K562 (cell line): ENCODE data around the gene KNG1. TPM values are rescaled to one million over a fixed set of nuclear protein-coding genes. Genes with fewer than 3 reads are reported as not detected.

Experiments
- CBFA2T3 ChIP-seq: fragments of 450-650 bp; IDR thresholded peaks from 2 replicates; pipeline ENCODE4 v1.6.1; 2017
- CREB1 ChIP-seq, 2 experiments: sonication (generic) in 1 of 2; formaldehyde crosslinking in 1 of 2; IDR thresholded peaks; 2 replicates each; pipeline versions ENCODE4 v1.6.1 to v1.8.0; 2012 to 2022; ENCODE audit warnings: inconsistent platforms in 1 of 2, mild to moderate bottlenecking in 1 of 2, missing genetic modification reagents in 1 of 2, moderate library complexity in 1 of 2
- L3MBTL2 ChIP-seq: fragments of 450-650 bp; IDR thresholded peaks from 2 replicates; pipeline ENCODE4 v1.6.1; 2016; ENCODE audit warnings: mild to moderate bottlenecking, moderate library complexity
- NCOR1 ChIP-seq: fragments of 450-650 bp; IDR thresholded peaks from 2 replicates; pipeline ENCODE4 v1.6.1; 2016; ENCODE audit warnings: mild to moderate bottlenecking, moderate library complexity
- POLR2AphosphoS5 ChIP-seq: IDR thresholded peaks from 2 replicates; pipeline ENCODE4 v1.6.1; 2011; ENCODE audit warnings: mild to moderate bottlenecking, low read depth, low read length, moderate library complexity; ENCODE audit not compliant: control insufficient read depth, insufficient read depth
- POLR2H ChIP-seq: IDR thresholded peaks from 2 replicates; pipeline ENCODE4 v1.6.1; 2016; ENCODE audit warnings: missing genetic modification characterization, low read depth, mild to moderate bottlenecking, control low read depth, missing compliant biosample characterization, moderate library complexity
- RB1 ChIP-seq: fragments of 450-650 bp; IDR thresholded peaks from 2 replicates; pipeline ENCODE4 v1.6.1; 2017; ENCODE audit warnings: low read depth, mild to moderate bottlenecking
- SMAD3 ChIP-seq: fragments of 450-650 bp; formaldehyde crosslinking; conservative IDR thresholded peaks from 2 replicates; pipeline ENCODE4 v1.4.0; 2020; ENCODE audit warnings: mild to moderate bottlenecking
- ZBED1 ChIP-seq: IDR thresholded peaks from 2 replicates; pipeline ENCODE4 v1.6.1; 2014
- ZFPM2 ChIP-seq: fragments of 250-450 bp; sonication (Bioruptor Pico); IDR thresholded peaks from 2 replicates; pipeline ENCODE4 v1.5.1; 2022; ENCODE audit warnings: mild to moderate bottlenecking
- ZNF354B ChIP-seq: fragments of 250-450 bp; sonication (Bioruptor Pico); IDR thresholded peaks from 2 replicates; pipeline ENCODE4 v1.4.0; 2020
- ZNF589 ChIP-seq: fragments of 200-800 bp; sonication (Bioruptor generic); IDR thresholded peaks from 2 replicates; pipeline ENCODE4 v1.6.1; 2016; ENCODE audit warnings: low read depth, missing genetic modification characterization, missing compliant biosample characterization
- ZNF717 ChIP-seq: fragments of 250-450 bp; sonication (Bioruptor Pico); IDR thresholded peaks from 2 replicates; pipeline ENCODE4 v1.5.0; 2021
- polyA plus RNA-seq, 8 experiments: library from polyadenylated mRNA; depleted of rRNA in 4 of 8; stranded (reverse) in 5 of 8; unstranded in 3 of 8; fragments of >200 nt; fragmentation: Nextera tagmentation in 2 of 8; fragmentation: Illumina TruSeq in 1 of 8; extraction: Ambion mirVana in 2 of 8; extraction: Trizol in 1 of 8; gene quantifications; 2 replicates each; pipeline versions ENCODE4 v1.2.1 to v1.2.3, GENCODE V29; 2011 to 2014; ENCODE audit warnings: inconsistent platforms in 1 of 8, missing spikeins in 1 of 8
- total RNA-seq, 7 experiments: library from RNA; depleted of rRNA in 6 of 7; stranded (reverse); fragments of >200 nt in 6 of 7; fragmentation: Illumina TruSeq in 2 of 7; extraction: Trizol in 2 of 7; gene quantifications; 2 replicates each; pipeline versions ENCODE4 v1.2.1 to v1.2.3, GENCODE V29; 2011 to 2021; ENCODE audit warnings: low replicate concordance in 1 of 7
- TF ChIP-seq, protein P1 (sequence below): fragments of 250-450 bp; sonication (Bioruptor Pico); IDR thresholded peaks from 2 replicates; pipeline ENCODE4 v1.4.0; 2020; ENCODE audit warnings: mild to moderate bottlenecking, moderate library complexity
- TF ChIP-seq, protein P2 (sequence below): sonication (generic); formaldehyde crosslinking; IDR thresholded peaks from 2 replicates; pipeline ENCODE4 v1.8.0; 2022; ENCODE audit warnings: missing genetic modification reagents, mild to moderate bottlenecking, moderate library complexity, borderline replicate concordance
- TF ChIP-seq, protein P3 (sequence below): fragments of 150-350 bp; IDR thresholded peaks from 2 replicates; pipeline ENCODE4 v1.6.1; 2014; ENCODE audit warnings: low read depth, mild to moderate bottlenecking, low read length, borderline replicate concordance
- TF ChIP-seq, protein P4 (sequence below), 2 experiments: fragments of 450-650 bp in 1 of 2; sonication (generic) in 1 of 2; formaldehyde crosslinking; conservative IDR thresholded peaks; 2 replicates each; pipeline versions ENCODE4 v1.4.0 to v1.8.1; 2020 to 2022; ENCODE audit warnings: mild to moderate bottlenecking in 1 of 2, missing genetic modification reagents in 1 of 2
- TF ChIP-seq, protein P5 (sequence below), 2 experiments: fragments of 450-650 bp; IDR thresholded peaks; 2 replicates each; pipeline ENCODE4 v1.6.1; 2016

KNG1 gene
- total and polyA plus RNA-seq, 9 of the 15 experiments (the other 6 are each of a cell fraction or from before 2014, with no cell fraction given) = 0.09 TPM; not detected in 8

DNA sequence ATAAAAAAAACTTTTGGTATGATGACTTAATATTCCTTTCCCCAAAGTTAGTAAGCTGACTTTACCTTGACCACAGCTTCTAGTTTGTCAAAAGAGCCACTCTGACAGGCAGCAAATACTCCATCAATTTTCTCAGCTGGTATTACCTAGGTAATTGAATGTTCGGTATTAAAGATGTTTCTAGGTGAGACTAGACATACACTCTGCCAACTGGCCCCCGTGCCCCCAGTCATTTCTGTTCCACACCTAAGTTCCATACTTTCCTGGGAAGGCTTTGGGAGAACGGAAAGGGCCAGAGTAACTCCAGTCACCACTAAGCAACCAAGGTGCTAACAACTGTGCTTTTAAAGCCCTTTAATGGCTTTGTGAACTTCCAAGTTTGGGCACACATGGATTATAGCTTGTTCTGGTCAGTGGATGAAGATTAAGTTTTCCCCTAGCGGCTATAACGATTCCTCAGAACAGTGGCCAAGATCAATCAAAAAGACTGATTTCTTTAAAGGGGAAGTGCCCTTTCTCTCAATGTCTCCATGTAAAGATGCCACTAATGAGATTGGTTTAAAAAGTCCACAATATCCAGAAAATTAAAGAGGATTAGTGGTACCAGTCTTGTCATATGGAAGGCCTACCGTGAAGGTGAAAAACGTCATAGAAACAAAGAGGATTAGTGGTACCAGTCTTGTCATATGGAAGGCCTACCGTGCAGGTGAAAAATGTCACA lies 73.3 kb downstream of the KNG1 start (continued):
- TF ChIP-seq L3MBTL2 (0 out of 2 replicates have a peak, but pooled peaks have one; percentile 9), ZBED1 (peak; percentile 60; the same call in 1 of the 2 replicates), CBFA2T3 (no peak), NCOR1 (0 out of 2 replicates have a peak, but pooled peaks have one; percentile 5), POLR2AphosphoS5 (peak; percentile 82), SMAD3 (CRISPR knock-in tag) (peak; percentile 54; the same call in 1 of the 2 replicates), CREB1 (IDR thresholded peaks at IDR 0.05) (peak; percentile 24; the same call in 1 of the 2 replicates), CREB1 (CRISPR knock-in tag; IDR thresholded peaks at IDR 0.05) (no peak), RB1 (no peak; the same call in 1 of the 2 replicates), ZNF589 (CRISPR knock-in tag) (no peak), POLR2H (tag) (peak; percentile 65; the same call in 1 of the 2 replicates), ZNF717 (CRISPR knock-in tag) (peak; percentile 51; the same call in 1 of the 2 replicates), ZFPM2 (peak; percentile 61; the same call in 1 of the 2 replicates), ZNF354B (CRISPR knock-in tag) (peak; percentile 27; the same call in 1 of the 2 replicates)
- TF ChIP-seq, protein P1, sequence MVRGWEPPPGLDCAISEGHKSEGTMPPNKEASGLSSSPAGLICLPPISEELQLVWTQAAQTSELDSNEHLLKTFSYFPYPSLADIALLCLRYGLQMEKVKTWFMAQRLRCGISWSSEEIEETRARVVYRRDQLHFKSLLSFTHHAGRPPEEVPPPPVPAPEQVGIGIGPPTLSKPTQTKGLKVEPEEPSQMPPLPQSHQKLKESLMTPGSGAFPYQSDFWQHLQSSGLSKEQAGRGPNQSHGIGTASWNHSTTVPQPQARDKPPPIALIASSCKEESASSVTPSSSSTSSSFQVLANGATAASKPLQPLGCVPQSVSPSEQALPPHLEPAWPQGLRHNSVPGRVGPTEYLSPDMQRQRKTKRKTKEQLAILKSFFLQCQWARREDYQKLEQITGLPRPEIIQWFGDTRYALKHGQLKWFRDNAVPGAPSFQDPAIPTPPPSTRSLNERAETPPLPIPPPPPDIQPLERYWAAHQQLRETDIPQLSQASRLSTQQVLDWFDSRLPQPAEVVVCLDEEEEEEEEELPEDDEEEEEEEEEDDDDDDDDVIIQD (CRISPR knock-in tag) = no peak
- TF ChIP-seq, protein P2, sequence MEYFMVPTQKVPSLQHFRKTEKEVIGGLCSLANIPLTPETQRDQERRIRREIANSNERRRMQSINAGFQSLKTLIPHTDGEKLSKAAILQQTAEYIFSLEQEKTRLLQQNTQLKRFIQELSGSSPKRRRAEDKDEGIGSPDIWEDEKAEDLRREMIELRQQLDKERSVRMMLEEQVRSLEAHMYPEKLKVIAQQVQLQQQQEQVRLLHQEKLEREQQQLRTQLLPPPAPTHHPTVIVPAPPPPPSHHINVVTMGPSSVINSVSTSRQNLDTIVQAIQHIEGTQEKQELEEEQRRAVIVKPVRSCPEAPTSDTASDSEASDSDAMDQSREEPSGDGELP (CRISPR knock-in tag) = no peak
- TF ChIP-seq, protein P3, sequence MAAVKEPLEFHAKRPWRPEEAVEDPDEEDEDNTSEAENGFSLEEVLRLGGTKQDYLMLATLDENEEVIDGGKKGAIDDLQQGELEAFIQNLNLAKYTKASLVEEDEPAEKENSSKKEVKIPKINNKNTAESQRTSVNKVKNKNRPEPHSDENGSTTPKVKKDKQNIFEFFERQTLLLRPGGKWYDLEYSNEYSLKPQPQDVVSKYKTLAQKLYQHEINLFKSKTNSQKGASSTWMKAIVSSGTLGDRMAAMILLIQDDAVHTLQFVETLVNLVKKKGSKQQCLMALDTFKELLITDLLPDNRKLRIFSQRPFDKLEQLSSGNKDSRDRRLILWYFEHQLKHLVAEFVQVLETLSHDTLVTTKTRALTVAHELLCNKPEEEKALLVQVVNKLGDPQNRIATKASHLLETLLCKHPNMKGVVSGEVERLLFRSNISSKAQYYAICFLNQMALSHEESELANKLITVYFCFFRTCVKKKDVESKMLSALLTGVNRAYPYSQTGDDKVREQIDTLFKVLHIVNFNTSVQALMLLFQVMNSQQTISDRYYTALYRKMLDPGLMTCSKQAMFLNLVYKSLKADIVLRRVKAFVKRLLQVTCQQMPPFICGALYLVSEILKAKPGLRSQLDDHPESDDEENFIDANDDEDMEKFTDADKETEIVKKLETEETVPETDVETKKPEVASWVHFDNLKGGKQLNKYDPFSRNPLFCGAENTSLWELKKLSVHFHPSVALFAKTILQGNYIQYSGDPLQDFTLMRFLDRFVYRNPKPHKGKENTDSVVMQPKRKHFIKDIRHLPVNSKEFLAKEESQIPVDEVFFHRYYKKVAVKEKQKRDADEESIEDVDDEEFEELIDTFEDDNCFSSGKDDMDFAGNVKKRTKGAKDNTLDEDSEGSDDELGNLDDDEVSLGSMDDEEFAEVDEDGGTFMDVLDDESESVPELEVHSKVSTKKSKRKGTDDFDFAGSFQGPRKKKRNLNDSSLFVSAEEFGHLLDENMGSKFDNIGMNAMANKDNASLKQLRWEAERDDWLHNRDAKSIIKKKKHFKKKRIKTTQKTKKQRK = no peak
- TF ChIP-seq, protein P4, sequence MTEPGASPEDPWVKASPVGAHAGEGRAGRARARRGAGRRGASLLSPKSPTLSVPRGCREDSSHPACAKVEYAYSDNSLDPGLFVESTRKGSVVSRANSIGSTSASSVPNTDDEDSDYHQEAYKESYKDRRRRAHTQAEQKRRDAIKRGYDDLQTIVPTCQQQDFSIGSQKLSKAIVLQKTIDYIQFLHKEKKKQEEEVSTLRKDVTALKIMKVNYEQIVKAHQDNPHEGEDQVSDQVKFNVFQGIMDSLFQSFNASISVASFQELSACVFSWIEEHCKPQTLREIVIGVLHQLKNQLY (CRISPR knock-in tag; conservative IDR thresholded peaks at IDR 0.05) = 0 out of 4 replicates have a peak, but pooled peaks of 1 of the 2 experiments have one; percentile 68
- TF ChIP-seq, protein P5, sequence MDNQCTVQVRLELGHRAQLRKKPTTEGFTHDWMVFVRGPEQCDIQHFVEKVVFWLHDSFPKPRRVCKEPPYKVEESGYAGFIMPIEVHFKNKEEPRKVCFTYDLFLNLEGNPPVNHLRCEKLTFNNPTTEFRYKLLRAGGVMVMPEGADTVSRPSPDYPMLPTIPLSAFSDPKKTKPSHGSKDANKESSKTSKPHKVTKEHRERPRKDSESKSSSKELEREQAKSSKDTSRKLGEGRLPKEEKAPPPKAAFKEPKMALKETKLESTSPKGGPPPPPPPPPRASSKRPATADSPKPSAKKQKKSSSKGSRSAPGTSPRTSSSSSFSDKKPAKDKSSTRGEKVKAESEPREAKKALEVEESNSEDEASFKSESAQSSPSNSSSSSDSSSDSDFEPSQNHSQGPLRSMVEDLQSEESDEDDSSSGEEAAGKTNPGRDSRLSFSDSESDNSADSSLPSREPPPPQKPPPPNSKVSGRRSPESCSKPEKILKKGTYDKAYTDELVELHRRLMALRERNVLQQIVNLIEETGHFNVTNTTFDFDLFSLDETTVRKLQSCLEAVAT (IDR thresholded peaks at IDR 0.05) = peak in 1 of 2 experiments; percentile 38; a peak in 1 of 4 replicates
